RWPE1 (cell line): ENCODE results near the gene SEPTIN2.
A peak's percentile ranks its signal among the peaks of the same experiment; 100 is the strongest.

ENCODE experiments used
- CTCF ChIA-PET: fragments of 350-600 bp; sonication (Branson Sonifier 250); formaldehyde crosslinking; extraction: SDS; loops from one replicate; lab custom pipeline; 2021; lab: Yijun Ruan, JAX
- POLR2A ChIA-PET: fragments of 400-600 bp; formaldehyde crosslinking; extraction: SDS; loops from one replicate; lab custom pipeline; 2020; ENCODE audit warnings: antibody characterized with exemption; ENCODE audit not compliant: low non-redundant PET; lab: Yijun Ruan, JAX
- DNase-seq: peaks from one replicate; pipeline ENCODE4 v3.0.0; 2012; ENCODE audit warnings: low spot score
- H3K27ac ChIP-seq: fragments of 450-650 bp; 2 replicates; pipeline ENCODE4 v1.5.1; 2017
- CTCF ChIP-seq: fragments of 450-650 bp; conservative IDR thresholded peaks from 2 replicates; pipeline ENCODE4 v1.5.1; 2017; ENCODE audit warnings: low read depth, mild to moderate bottlenecking

The SEPTIN2 gene

DNA sequence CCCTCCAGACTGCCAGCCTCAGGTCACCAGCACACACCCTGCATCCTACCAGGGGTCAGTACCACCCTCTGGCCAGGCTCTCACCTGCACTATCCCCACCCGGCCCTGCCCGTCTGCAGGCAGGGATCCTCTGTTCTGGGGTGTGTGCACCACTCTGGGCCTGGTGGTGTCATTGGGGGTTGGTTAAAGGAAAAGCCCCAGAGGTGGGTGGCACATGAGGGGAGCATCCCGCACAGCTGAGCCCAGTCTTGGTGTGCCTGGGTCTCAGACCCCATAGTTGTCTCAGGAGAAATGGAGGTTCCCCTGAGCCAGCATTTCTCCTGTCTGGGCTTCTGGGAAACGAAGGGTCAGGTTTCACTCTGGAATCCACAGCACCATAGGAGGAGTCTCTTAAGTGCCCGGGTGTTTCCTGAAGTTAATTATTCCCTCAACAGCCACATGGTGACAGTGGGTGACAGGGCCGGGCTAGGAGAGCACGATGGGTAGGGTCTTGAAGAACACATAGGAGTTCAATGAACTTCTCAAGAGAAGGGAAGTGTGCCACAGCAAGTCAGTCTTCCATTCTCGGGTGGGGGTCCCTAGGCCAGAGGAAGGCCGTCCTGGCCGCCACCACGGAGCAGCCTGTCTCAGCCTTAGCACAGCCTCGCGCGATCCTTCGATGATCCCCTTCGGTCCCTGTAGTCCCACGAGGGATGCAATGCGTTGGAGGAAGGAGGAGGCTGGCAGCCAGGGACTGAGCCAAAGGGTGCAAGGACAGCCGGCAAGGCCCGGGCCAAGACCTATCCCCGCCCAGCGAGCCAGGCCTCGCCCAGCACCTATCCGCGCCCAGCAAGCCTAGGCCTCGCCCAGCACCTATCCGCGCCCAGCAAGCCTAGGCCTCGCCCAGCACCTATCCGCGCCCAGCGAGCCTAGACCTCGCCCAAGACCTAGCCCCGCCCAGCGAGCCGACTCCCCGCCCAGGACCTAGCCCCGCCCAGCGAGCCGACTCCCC lies 39.2 kb downstream of the SEPTIN2 start:
- CTCF ChIA-PET, result interaction anchor here (0.6 kb wide), 1 partner anchor 523 kb away, joined by 3 read pairs; no protein-coding TSS in a partner anchor
- TF ChIP-seq CTCF, result no peak
- DNase-seq, result peak; percentile 60
- peak overlapping the region; percentile 84 for H3K27ac ChIP-seq
- POLR2A ChIA-PET, result no interaction called here

DNA sequence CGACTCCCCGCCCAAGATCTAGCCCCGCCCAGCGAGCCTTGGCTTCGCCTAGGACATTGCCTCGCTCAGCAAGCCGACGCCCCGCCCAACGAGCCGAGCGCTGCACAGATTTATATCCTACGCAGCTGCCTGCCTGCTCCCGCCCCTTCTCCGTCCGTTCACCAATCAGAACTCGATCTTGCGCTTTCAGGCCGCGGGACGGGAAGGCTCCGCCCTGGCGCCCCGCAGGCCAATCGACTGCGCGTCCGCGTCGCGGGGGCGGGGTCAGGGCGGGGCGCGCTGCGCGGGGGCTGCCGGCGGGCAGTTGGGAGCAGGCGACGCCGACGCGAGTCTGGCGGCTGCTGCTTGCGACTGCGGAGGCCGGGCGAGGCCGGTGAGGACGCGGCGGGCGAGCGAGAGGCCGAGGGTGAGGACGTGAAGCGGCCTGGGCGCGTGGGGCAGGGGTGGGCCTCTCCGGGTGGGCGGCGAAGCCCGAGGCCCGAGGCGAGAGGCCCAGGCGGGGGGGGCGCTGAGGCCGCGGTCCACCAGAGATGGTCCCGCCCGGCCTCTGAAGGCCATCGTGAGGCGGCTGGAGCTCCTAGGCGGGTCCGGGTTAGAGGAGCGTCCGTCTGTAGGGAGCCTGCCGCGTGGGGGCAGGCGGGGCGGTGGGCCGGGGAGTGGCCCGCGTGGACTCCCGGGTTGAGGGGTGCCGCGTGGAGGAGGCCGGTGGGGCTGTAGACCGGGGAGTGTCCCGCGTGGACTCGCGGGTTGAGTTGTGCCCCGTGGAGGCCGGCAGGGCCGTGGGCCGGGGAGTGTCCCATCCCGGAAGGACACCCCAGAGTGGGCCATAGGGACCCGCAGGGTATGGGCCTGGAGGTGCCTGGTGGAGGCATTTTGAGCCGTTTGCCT lies 40.5 kb downstream of the SEPTIN2 start, which contains the start of gene FARP2:
TSS of gene FARP2 (plus strand) at position 303 of the 888 bp plus-strand sequence. CDS start 16,823 bp downstream, outside the sequence.
- peak; percentile 96 for DNase-seq
- ChIA-PET CTCF (interaction anchor here (0.6 kb wide), 2 partner anchors 77 to 392 kb away, joined by 3 read pairs; no protein-coding TSS in a partner anchor), POLR2A (no interaction called here)
- H3K27ac ChIP-seq, result peak within 1 kb of the TSS; percentile 84
- TF ChIP-seq CTCF, result no peak

DNA sequence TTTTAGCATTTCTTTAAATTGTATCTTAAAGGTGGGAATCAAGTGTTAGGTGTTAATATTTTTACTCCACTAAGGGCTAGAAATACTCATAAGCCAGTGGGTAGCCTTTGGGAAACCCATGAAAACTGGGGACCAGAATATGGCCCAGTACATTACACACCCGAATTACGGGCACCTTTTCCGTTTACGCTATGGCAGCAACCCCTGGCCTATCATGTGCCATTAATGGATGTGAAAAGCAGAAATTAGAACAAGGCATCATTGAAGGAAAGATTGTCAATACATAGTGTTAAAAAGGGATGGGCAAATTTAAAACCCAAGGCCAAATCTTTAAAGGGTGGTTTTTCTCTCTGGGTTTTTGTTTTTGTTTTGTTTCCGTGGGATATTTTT lies 41.1 kb downstream of the SEPTIN2 start:
- no peak for DNase-seq
- ChIA-PET CTCF (interaction anchor here (0.6 kb wide), 1 partner anchor 76 kb away, joined by 3 read pairs; no protein-coding TSS in a partner anchor), POLR2A (no interaction called here)
- peak overlapping the region; percentile 84 for H3K27ac ChIP-seq
- TF ChIP-seq CTCF, result no peak

GRCh38 chr2:241357531-241357930 lies 41.8 kb downstream of the SEPTIN2 start:
- POLR2A ChIA-PET, result no interaction called here
- H3K27ac ChIP-seq, result no peak overlapping the region
- no peak for DNase-seq
- CTCF ChIA-PET, result interaction anchor here (0.6 kb wide), 1 partner anchor 134 kb away, joined by 3 read pairs; no protein-coding TSS in a partner anchor
- TF ChIP-seq CTCF, result no peak

GRCh38 chr2:241358470-241358869 lies 42.7 kb downstream of the SEPTIN2 start:
- ChIA-PET POLR2A (no interaction called here), CTCF (no interaction called here)
- TF ChIP-seq CTCF, result no peak
- no peak overlapping the region for H3K27ac ChIP-seq
- DNase-seq, result no peak

GRCh38 chr2:241359481-241360045 lies 43.8 kb downstream of the SEPTIN2 start:
- CTCF ChIA-PET, result no interaction called here
- no peak for TF ChIP-seq CTCF
- DNase-seq, result no peak
- H3K27ac ChIP-seq, result no peak overlapping the region
- POLR2A ChIA-PET, result interaction anchor here (0.6 kb wide), 1 partner anchor 91 kb away, joined by 3 read pairs; no protein-coding TSS in a partner anchor
